Mesodermal cell (in vitro differentiated cells): ENCODE results near the gene TMEM231.
"Not testable (repeated sequence)": the region's sequence is repeated elsewhere in the genome, so short reads cannot be mapped to it uniquely, and the experiment has no call there.

ENCODE experiments used
- H3K27ac ChIP-seq: 2 replicates; pipeline ENCODE4 v1.7.0; 2013; ENCODE audit warnings: mild to moderate bottlenecking, low read depth, low read length, moderate library complexity; ENCODE audit not compliant: severe bottlenecking
- H3K36me3 ChIP-seq: 2 replicates; pipeline ENCODE4 v1.7.1; 2013; ENCODE audit warnings: mild to moderate bottlenecking, low read length, moderate library complexity; ENCODE audit not compliant: control insufficient read depth, insufficient read depth
- H3K4me1 ChIP-seq: one replicate; pipeline ENCODE4 v1.7.1; 2013; ENCODE audit warnings: mild to moderate bottlenecking, low read length; ENCODE audit not compliant: insufficient read depth, control insufficient read depth, poor library complexity, severe bottlenecking
- H3K4me3 ChIP-seq: 2 replicates; pipeline ENCODE4 v1.7.0; 2013; ENCODE audit warnings: low read length, control low read depth, mild to moderate bottlenecking; ENCODE audit not compliant: insufficient read depth, poor library complexity, severe bottlenecking; ENCODE audit errors: extremely low read depth
- H3K9me3 ChIP-seq: 2 replicates; pipeline ENCODE4 v1.7.1; 2013; ENCODE audit warnings: mild to moderate bottlenecking, low read length, moderate library complexity; ENCODE audit not compliant: control insufficient read depth
- WGBS, 2 experiments: methylation state at CpG; one replicate each; pipeline ENCODE4 v1.1.5; 2013; ENCODE audit warnings: missing lambda C conversion rate in 2 of 2; ENCODE audit not compliant: insufficient coverage in 2 of 2; 5-methylcytosine and 5-hydroxymethylcytosine counted together

TMEM231 gene

DNA sequence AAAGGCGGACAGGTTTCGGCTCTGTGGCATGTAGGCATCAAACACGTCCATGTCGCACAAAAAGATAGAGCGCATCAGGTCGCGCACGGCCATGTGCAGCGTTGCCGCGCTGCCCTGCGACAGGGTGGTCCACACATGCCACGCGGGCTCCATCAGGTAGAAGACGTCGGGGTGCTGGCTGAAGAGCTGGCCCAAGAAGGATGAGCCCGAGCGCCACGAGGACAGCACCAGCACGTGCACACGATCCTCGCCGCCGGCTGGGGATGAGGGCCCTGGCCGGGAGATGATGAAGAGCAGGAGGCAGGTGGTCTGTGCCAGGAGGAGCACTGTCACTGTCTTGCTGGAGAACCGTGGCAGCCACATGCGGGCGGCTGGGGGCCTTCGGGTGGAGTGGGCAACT lies 26.1 kb downstream of the TMEM231 start:
- no peaks in the 10 kb centered on the region for H3K9me3 ChIP-seq
- 95 to 96% methylated on average over 29 of the region's 29 CpGs for WGBS, 2 experiments
- H3K27ac ChIP-seq, result no peak overlapping the region
- no peaks in the 10 kb centered on the region for H3K36me3 ChIP-seq
- H3K4me1 ChIP-seq, result no peaks in the 10 kb centered on the region
- H3K4me3 ChIP-seq, result no peak overlapping the region

DNA sequence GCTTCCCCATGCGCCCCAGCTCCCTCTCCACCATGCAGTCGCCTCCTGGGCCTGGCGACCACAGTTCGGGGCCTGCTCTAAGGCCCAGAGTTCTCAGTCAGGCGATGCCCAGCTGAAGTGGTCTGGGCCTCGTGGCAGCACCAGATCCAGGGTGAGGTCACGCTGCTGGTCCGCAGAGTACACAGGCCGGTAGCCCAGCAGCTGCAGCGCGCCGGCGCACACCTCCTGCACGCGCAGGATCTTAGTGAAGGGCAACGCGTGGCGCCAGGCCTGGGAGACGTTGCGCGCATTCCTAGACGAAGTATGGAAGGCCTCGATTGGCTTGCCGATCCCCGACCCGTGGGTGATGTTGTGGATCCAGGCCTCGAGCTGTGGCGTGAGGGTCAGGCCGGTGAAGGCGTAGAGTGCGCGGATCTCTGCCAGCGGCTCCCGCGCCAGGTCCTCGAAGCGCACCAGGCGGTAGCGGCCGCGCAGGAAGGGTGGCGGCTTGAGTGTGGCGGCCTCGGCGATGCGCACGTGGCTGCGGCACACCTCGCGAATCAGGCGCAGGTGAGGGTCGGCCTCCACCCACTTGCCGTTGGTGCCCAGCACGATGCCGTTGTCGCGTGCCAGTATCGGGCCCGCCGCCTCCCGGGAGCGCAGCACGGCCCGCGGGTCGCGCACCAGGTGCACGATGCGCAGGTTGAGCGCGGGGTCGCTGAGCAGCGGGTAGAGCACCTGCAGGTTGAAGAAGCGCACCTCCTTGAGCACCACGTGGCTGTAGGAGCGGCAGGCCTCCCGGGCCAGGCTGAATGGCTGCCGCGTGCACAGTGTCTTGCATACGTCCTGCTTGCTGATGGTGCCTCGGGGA lies 26.8 kb downstream of the TMEM231 start:
- 97% methylated on average over 72 to 77 of the region's 81 CpGs for WGBS, 2 experiments

DNA sequence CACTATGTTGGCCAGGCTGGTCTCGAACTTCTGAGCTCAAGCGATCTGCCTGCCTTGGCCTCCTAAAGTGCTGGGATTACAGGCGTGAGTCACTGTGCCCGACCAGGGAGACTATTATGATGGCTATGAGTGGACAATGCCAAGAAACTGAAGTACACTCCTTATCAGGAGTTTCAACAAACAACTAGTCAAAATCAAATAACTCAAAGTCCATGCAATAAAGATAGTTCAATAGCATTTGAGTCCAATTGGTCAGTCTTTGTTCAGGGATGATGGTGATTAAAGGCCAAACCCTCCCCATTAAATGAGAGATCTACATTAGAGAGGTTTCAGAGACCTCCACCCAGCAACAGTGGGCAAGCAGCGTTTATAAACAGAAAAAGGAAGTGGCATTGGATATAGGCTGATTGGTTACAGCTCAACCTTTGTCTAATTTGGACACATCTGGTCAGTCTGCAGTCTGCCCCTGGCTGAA lies 28.2 kb downstream of the TMEM231 start:
- no peak overlapping the region for H3K4me3 ChIP-seq
- no peak overlapping the region for H3K27ac ChIP-seq
- H3K4me1 ChIP-seq, result no peaks in the 10 kb centered on the region
- WGBS, 2 experiments, result 75 to 81% methylated on average over 3 of the region's 5 CpGs
- no peaks in the 10 kb centered on the region for H3K9me3 ChIP-seq
- H3K36me3 ChIP-seq, result no peaks in the 10 kb centered on the region

More for the DNA sequence above, 26.8 kb downstream of the TMEM231 start:
- no peaks in the 10 kb centered on the region for H3K36me3 ChIP-seq
- no peak overlapping the region for H3K4me3 ChIP-seq
- no peaks in the 10 kb centered on the region for H3K4me1 ChIP-seq
- H3K9me3 ChIP-seq, result no peaks in the 10 kb centered on the region
- no peak overlapping the region for H3K27ac ChIP-seq

DNA sequence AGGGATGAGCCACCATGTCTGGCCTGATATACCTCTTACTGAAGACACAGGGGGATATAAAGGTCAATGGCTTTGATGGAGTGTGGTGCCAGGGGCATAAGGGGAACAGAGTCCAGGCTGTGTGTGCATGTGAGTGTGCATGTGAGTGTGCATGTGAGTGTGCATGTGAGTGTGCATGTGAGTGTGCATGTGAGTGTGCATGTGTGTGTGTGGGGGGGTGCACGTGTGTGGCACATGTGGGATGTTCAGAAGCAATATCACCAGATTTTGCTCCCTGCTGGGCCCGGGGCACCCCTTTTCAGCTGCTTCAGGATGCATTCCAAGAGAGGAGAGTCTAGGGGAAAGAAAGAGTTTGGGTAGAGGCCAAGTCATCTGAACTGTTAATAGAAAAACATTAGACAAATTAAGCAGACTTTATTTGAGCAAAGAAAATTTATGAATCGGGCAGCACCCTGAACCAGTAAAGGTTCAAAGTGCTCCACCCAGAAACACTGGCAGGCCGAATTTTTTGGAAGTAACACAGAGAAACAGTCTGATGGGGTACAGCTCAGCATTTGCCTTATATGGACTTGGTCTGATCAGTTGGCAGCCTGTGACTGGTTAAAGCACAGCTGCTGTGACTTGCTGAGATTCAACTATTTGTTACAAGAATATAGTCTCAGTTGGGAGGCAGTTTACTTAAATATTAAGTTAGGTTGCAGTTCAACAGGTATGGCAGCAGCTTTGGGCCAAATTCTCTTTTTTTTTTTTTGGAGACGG lies 29.8 kb downstream of the TMEM231 start:
- WGBS, 2 experiments, result 69 to 77% methylated on average over 3 to 4 of the region's 5 CpGs
- Histone ChIP-seq H3K4me3 (no peak overlapping the region), H3K27ac (no peak overlapping the region), H3K36me3 (no peaks in the 10 kb centered on the region), H3K4me1 (no peaks in the 10 kb centered on the region), H3K9me3 (no peaks in the 10 kb centered on the region)

DNA sequence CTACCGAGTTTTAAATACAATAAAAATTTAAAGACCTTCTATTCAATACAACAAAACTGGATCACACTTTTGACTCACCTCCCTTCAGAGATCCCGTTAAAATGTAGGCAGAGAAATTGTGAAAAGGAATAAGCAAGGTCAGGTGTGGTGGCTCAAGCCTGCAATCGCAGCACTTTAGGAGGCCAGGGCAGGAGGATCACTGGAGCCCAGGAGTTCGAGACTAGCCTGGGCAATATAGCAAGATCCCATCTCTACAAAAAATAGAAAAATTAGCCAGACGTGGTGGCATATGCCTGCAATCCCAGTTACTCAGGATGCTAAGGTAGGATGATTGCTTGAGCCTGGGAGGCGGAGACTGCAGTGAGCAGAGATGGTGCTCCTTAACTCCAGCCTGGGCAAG lies 36.9 kb downstream of the TMEM231 start:
- Histone ChIP-seq H3K36me3 (no peaks in the 10 kb centered on the region), H3K27ac (no peak overlapping the region), H3K9me3 (no peaks in the 10 kb centered on the region), H3K4me3 (no peak overlapping the region), H3K4me1 (no peaks in the 10 kb centered on the region)
- 88 to 90% methylated on average over 3 to 4 of the region's 6 CpGs for WGBS, 2 experiments

DNA sequence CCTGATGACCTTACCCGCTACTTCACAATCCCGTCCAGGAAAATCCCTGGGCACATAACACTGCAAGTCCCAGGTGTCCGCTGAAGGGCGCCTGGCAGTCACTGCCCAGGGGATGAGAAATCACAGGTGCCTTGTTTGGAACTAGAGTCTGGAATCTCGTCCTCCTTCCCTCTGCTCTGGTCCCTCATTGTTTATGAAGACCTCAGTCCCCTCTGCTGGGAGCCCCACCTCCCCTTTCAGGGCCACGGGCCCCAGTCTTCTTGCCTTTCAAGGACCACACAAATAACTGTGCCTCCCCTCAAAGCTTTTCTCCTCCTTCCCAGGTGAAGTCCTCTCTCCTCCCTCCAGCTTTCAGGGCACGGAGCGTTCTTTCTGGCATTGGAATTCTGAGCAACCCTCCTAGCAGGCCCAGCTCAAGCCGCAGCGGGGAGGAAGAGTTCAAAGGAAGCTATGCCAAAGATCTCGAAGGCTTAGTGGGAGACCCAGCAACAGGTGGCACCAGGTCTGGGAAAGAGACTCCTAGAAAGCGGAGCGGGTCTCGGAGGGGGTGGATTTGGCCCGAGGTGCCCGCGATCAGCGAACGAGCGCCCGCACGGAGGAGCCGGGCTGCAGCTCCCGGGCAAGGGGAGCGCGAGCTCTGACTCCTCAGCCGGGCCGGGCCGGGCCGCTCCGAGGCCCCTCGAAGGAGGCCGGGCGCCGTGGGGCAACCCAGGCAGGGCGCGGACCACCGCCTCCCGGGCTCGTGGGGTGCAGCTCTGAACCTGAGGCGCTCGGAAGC lies 39.7 kb downstream of the TMEM231 start:
- H3K4me3 ChIP-seq, result peak overlapping the region; percentile 76
- not testable (repeated sequence) for H3K9me3 ChIP-seq, H3K4me1 ChIP-seq, H3K27ac ChIP-seq, H3K36me3 ChIP-seq
- 7 to 8% methylated on average over 35 to 36 of the region's 42 CpGs for WGBS, 2 experiments

DNA sequence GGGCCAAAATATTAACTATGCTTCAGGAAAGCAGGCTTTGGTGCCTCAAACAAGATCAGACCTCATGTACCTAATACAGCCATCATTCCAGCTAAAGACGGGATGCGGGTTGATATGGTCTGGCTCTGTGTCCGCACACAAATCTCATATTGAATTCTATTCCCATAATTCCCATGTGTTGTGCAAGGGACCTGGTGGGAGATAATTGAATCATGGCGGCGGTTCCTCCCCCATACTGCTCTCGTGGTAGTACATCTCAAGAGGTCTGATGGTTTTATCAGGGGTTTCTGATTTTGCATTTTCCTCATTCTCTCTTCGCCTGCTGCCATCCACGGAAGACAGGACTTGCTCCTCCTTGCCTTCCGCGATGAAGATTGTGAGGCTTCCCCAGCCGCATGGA lies 41.8 kb downstream of the TMEM231 start:
- no peaks in the 10 kb centered on the region for H3K9me3 ChIP-seq
- H3K36me3 ChIP-seq, result no peaks in the 10 kb centered on the region
- H3K4me1 ChIP-seq, result peaks cover 5% of the 10 kb centered on the region
- WGBS, 2 experiments, result 94 to 96% methylated on average over 8 of the region's 11 CpGs
- H3K27ac ChIP-seq, result no peak overlapping the region
- H3K4me3 ChIP-seq, result no peak overlapping the region

DNA sequence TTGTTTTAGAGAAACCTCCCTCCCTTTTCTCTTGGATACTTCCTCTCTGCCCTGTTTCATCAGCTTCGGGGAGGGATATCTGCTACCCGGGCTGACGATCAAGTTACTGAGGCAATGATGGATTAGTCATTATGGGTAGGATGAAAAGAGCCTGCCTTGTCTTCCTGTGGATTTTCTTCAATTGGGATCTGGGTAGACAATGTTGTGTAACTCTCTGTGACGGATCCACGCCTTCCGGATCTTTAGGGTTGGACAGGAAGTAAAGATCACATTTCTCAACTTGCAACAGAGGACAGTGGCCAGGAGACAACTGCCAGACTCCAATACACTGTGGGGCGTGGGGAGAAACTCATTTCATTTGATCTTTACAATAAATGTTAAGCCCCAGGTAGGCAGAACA lies 49.5 kb downstream of the TMEM231 start:
- H3K4me1 ChIP-seq, result peaks cover 5% of the 10 kb centered on the region
- WGBS, 2 experiments, result 63 to 85% methylated on average over 4 to 6 of the region's 7 CpGs
- no peak overlapping the region for H3K4me3 ChIP-seq
- H3K9me3 ChIP-seq, result no peaks in the 10 kb centered on the region
- no peak overlapping the region for H3K27ac ChIP-seq
- H3K36me3 ChIP-seq, result no peaks in the 10 kb centered on the region

DNA sequence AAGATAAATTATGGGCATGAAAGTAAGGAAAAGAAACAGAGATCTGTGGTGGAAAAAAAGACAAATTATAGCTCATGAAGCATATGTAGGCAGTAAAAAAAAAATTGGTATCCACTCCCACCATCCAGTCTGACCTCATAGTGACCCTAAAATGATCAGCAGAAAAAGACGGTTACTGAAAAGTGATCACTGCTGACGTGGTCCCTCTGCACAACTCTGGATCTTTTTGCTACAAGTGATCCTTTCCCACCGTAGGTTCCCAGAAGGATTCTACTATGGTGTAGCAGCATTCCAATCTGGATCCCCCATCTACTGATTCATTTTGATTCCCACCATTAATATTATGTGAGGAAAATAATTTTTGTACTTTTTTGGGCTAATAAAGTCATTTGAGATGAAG lies 49.9 kb downstream of the TMEM231 start:
- Histone ChIP-seq H3K9me3 (no peaks in the 10 kb centered on the region), H3K4me1 (peaks cover 5% of the 10 kb centered on the region), H3K4me3 (no peak overlapping the region), H3K36me3 (no peaks in the 10 kb centered on the region), H3K27ac (no peak overlapping the region)
- WGBS, 2 experiments, result 90 to 94% methylated on average over 2 to 3 of the region's 3 CpGs

DNA sequence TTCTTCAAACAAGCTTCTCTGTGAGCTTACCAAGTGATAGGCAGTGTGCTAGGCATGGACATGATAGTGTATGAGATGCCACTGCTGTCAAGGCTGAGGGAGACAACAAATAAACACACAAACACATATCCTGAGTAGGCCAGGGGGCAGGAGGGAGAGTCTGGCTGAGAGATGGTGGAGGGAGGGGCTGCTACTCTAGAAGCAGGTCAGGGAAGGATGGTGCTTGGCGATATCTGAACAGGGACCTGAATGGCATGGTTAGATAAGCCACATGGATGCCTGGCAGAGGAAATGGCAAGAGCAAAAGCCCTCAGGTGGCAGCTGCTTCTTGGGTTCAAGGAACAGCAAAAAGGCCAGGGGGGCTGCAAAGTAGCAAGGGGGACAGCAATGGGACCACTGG lies 52.3 kb downstream of the TMEM231 start:
- no peak overlapping the region for H3K27ac ChIP-seq
- WGBS, 2 experiments, result 86 to 100% methylated on average over 1 of the region's 1 CpG
- no peaks in the 10 kb centered on the region for H3K4me1 ChIP-seq
- H3K36me3 ChIP-seq, result no peaks in the 10 kb centered on the region
- no peak overlapping the region for H3K4me3 ChIP-seq
- no peaks in the 10 kb centered on the region for H3K9me3 ChIP-seq
